HepG2 (cell line): ENCODE data around the gene FBXO30. TPM values are rescaled to one million over a fixed set of nuclear protein-coding genes. Genes with fewer than 3 reads are reported as not detected.

Source experiments
- ATAC-seq: fragments of 200-7000 bp; cut with Tn5 transposase; 3 replicates; pipeline ENCODE4 v1.9.1; 2020; ENCODE audit warnings: mild to moderate bottlenecking, moderate library complexity
- BruUV-seq: library from RNA; stranded (reverse); fragments of 400-500 nt; replicated peaks from 2 replicates; lab custom pipeline; 2021; lab: Mats Ljungman, UMichigan
- CTCF ChIA-PET: fragments of 300-600 bp; formaldehyde crosslinking; extraction: SDS; loops from one replicate; lab custom pipeline; 2021; ENCODE audit warnings: low total read pairs, inconsistent platforms, low intra/inter-chr PET ratio; lab: Yijun Ruan, JAX
- POLR2A ChIA-PET: fragments of 350-600 bp; sonication (Branson Sonifier 250); formaldehyde crosslinking; loops from one replicate; lab custom pipeline; 2020; ENCODE audit warnings: antibody characterized with exemption, inconsistent platforms; lab: Yijun Ruan, JAX
- DNase-seq: peaks from one replicate; pipeline ENCODE4 v3.0.0-alpha.2; 2015; ENCODE audit warnings: low spot score
- FAIRE-seq: peaks from 3 replicates; lab custom pipeline; 2011; peaks lifted over from hg19 to GRCh38; lab: Jason Lieb, UNC
- H2AFZ ChIP-seq: one replicate; pipeline ENCODE4 v1.6.1; 2011; ENCODE audit warnings: low read length, inconsistent platforms
- H3K27ac ChIP-seq: fragments of 300-600 bp; 3 replicates; pipeline ENCODE4 v1.8.0; 2011; ENCODE audit warnings: mixed run types, mild to moderate bottlenecking, mixed read lengths, low read length, inconsistent platforms; ENCODE audit not compliant: insufficient read depth; ENCODE audit errors: extremely low read length
- H3K27me3 ChIP-seq, 2 experiments: fragments of 200-600 bp in 1 of 2; 2 replicates in 1 of 2; 3 replicates in 1 of 2; pipeline versions ENCODE4 v1.6.0 to v1.8.0; 2011; ENCODE audit warnings: low read length in 2 of 2, mild to moderate bottlenecking in 2 of 2, moderate library complexity in 2 of 2, inconsistent platforms in 1 of 2; ENCODE audit not compliant: insufficient read depth in 2 of 2, control insufficient read depth in 1 of 2
- H3K36me3 ChIP-seq, 2 experiments: fragments of 200-600 bp in 1 of 2; replicated peaks in 1 of 2; 2 replicates in 1 of 2; 3 replicates in 1 of 2; pipeline versions ENCODE4 v1.5.1 to v1.8.0; 2011; ENCODE audit warnings: low read length in 2 of 2, inconsistent platforms in 1 of 2; ENCODE audit not compliant: insufficient read depth in 2 of 2, control insufficient read depth in 1 of 2
- H3K4me1 ChIP-seq: 2 replicates; pipeline ENCODE4 v1.5.1; 2012; ENCODE audit warnings: low read length, inconsistent platforms; ENCODE audit not compliant: insufficient read depth
- H3K4me2 ChIP-seq: 2 replicates; pipeline ENCODE4 v1.6.0; 2011; ENCODE audit warnings: low read depth, low read length, inconsistent platforms
- H3K4me3 ChIP-seq, 3 experiments: fragments of 200-600 bp in 1 of 3; sonication (generic), shearing (Covaris generic) in 1 of 3; replicated peaks in 1 of 3; 2 replicates each; pipeline ENCODE4 v1.5.1; 2011 to 2016; ENCODE audit warnings: low read length in 3 of 3, inconsistent platforms in 2 of 3, low read depth in 2 of 3, mild to moderate bottlenecking in 2 of 3, control low read depth in 1 of 3, mixed read lengths in 1 of 3; ENCODE audit not compliant: insufficient read depth in 1 of 3
- H3K79me2 ChIP-seq: one replicate; pipeline ENCODE4 v1.6.1; 2011; ENCODE audit warnings: low read length, inconsistent platforms; ENCODE audit not compliant: insufficient read depth
- H3K9ac ChIP-seq: 2 replicates; pipeline ENCODE4 v1.6.0; 2011; ENCODE audit warnings: mild to moderate bottlenecking, low read depth, low read length, inconsistent platforms; ENCODE audit not compliant: insufficient read depth
- H3K9me3 ChIP-seq: 2 replicates; pipeline ENCODE4 v1.5.1; 2012; ENCODE audit warnings: mild to moderate bottlenecking, low read length
- H4K20me1 ChIP-seq: 2 replicates; pipeline ENCODE4 v1.6.0; 2011; ENCODE audit warnings: inconsistent platforms, mild to moderate bottlenecking, low read length, moderate library complexity; ENCODE audit not compliant: insufficient read depth
- AKAP8 ChIP-seq: sonication (generic); formaldehyde crosslinking; IDR thresholded peaks from 2 replicates; pipeline ENCODE4 v1.5.1; 2020; ENCODE audit warnings: mild to moderate bottlenecking, missing genetic modification reagents
- CAMTA2 ChIP-seq: sonication (generic); formaldehyde crosslinking; IDR thresholded peaks from 2 replicates; pipeline ENCODE4 v1.4.0; 2020; ENCODE audit warnings: mild to moderate bottlenecking, missing genetic modification reagents, borderline replicate concordance
- CREB3 ChIP-seq: sonication (generic); formaldehyde crosslinking; IDR thresholded peaks from 2 replicates; pipeline ENCODE4 v1.5.0; 2020; ENCODE audit warnings: missing genetic modification reagents
- GTF3A ChIP-seq: sonication (generic); formaldehyde crosslinking; conservative IDR thresholded peaks from 2 replicates; pipeline ENCODE4 v1.4.0; 2020; ENCODE audit warnings: mild to moderate bottlenecking, missing genetic modification reagents
- MAFK ChIP-seq, 2 experiments: IDR thresholded peaks in 1 of 2; conservative IDR thresholded peaks in 1 of 2; 2 replicates each; pipeline ENCODE4 v1.6.1; 2011; ENCODE audit warnings: improper control_type of control experiment in 2 of 2, low read length in 2 of 2
- MIER2 ChIP-seq: IDR thresholded peaks from 2 replicates; pipeline ENCODE4 v1.6.1; 2016; ENCODE audit warnings: missing biosample characterization, missing genetic modification reagents
- MIXL1 ChIP-seq: IDR thresholded peaks from 2 replicates; pipeline ENCODE4 v1.6.1; 2016
- MNT ChIP-seq: fragments of 450-650 bp; IDR thresholded peaks from 2 replicates; pipeline ENCODE4 v1.6.1; 2016
- NFE2L2 ChIP-seq: fragments of 150-350 bp; IDR thresholded peaks from 2 replicates; pipeline ENCODE4 v1.6.1; 2014; ENCODE audit warnings: low read length
- SAP130 ChIP-seq: IDR thresholded peaks from 2 replicates; pipeline ENCODE4 v1.6.1; 2016; ENCODE audit warnings: low read depth
- SP140L ChIP-seq: sonication (generic); formaldehyde crosslinking; IDR thresholded peaks from 2 replicates; pipeline ENCODE4 v1.4.0; 2020; ENCODE audit warnings: missing genetic modification reagents, borderline replicate concordance
- SPEN ChIP-seq: sonication (generic); formaldehyde crosslinking; IDR thresholded peaks from 2 replicates; pipeline ENCODE4 v1.5.1; 2020; ENCODE audit warnings: low read depth, mild to moderate bottlenecking, missing genetic modification reagents
- TAF1 ChIP-seq: sonication (generic); formaldehyde crosslinking; IDR thresholded peaks from 2 replicates; pipeline ENCODE4 v1.4.0; 2020; ENCODE audit warnings: missing genetic modification reagents
- THRA ChIP-seq: sonication (generic); formaldehyde crosslinking; IDR thresholded peaks from 2 replicates; pipeline ENCODE4 v1.4.0; 2020; ENCODE audit warnings: missing genetic modification reagents, borderline replicate concordance
- ZBTB34 ChIP-seq: sonication (generic); formaldehyde crosslinking; IDR thresholded peaks from 2 replicates; pipeline ENCODE4 v1.8.0; 2022; ENCODE audit warnings: mild to moderate bottlenecking, missing genetic modification reagents
- ZNF17 ChIP-seq: sonication (generic); formaldehyde crosslinking; IDR thresholded peaks from 2 replicates; pipeline ENCODE4 v1.5.0; 2020; ENCODE audit warnings: mild to moderate bottlenecking, missing genetic modification reagents
- ZNF768 ChIP-seq: sonication (generic); formaldehyde crosslinking; IDR thresholded peaks from 2 replicates; pipeline ENCODE4 v1.4.0; 2020; ENCODE audit warnings: missing genetic modification reagents
- ZNF777 ChIP-seq: sonication (generic); formaldehyde crosslinking; IDR thresholded peaks from 2 replicates; pipeline ENCODE4 v1.4.0; 2020; ENCODE audit warnings: missing genetic modification reagents
- WGBS: methylation state at CpG from one replicate; pipeline ENCODE4 v1.1.6; 2017; ENCODE audit warnings: low lambda C conversion rate; 5-methylcytosine and 5-hydroxymethylcytosine counted together
- in situ Hi-C: cut with HindIII; loops from 2 replicates; pipeline ENCODE4 v1.10.0; 2017; ENCODE audit warnings: low pct_unique_long_range_greater_than_20kb; ENCODE audit not compliant: extremely low pct_ligation_motif_present
- intact Hi-C: fragments of 100-400 bp; cut with micrococcal nuclease; formaldehyde crosslinking; loops from one replicate; pipeline ENCODE4 v1.10.0; 2022; ENCODE audit not compliant: unreplicated experiment
- polyA plus RNA-seq, 8 experiments: library from polyadenylated mRNA; depleted of rRNA in 3 of 8; stranded (reverse) in 7 of 8; unstranded in 1 of 8; fragments of >200 nt; fragmentation: Illumina TruSeq in 4 of 8; extraction: Trizol in 4 of 8; gene quantifications; 2 replicates each; pipeline versions ENCODE4 v1.2.1 to v1.2.3, GENCODE V29; 2011 to 2016; ENCODE audit warnings: low read depth in 4 of 8, missing spikeins in 1 of 8, mixed read lengths in 1 of 8; ENCODE audit not compliant: insufficient read depth in 1 of 8
- total RNA-seq, 5 experiments: library from RNA; depleted of rRNA; stranded (reverse); fragments of >200 nt; fragmentation: Illumina TruSeq; extraction: Trizol; gene quantifications; 2 replicates each; pipeline ENCODE4 v1.2.3, GENCODE V29; 2016; ENCODE audit warnings: low read depth in 1 of 5

Gene FBXO30
- total and polyA plus RNA-seq, 2 of the 13 experiments (the other 11 are each of a cell fraction or from before 2014, with no cell fraction given): 3.2 to 7.1 TPM

- POLR2A ChIA-PET: interaction anchor here (1.2 to 3.2 kb wide), 2 partner anchors 78 to 149 kb away, joined by 3 to 84 read pairs; partner anchors contain the start of gene EPM2A
- peak; percentile 81 for TF ChIP-seq SAP130
- no peak for TF ChIP-seq ZNF17 (CRISPR knock-in tag)
- 0 out of 2 replicates have a peak, but pooled peaks have one; percentile 18 for TF ChIP-seq MIXL1 (CRISPR knock-in tag)
- no peak for TF ChIP-seq TAF1 (CRISPR knock-in tag)
- 0 out of 2 replicates have a peak, but pooled peaks have one; percentile 1 for TF ChIP-seq CAMTA2
- no peak for TF ChIP-seq SPEN
- TF ChIP-seq NFE2L2: peak; percentile 84
- no peak for TF ChIP-seq MNT
- TF ChIP-seq ZNF768: no peak
- no peak for TF ChIP-seq MIER2 (CRISPR knock-in tag)
- peak; percentile 83 to 95 for TF ChIP-seq MAFK (conservative IDR thresholded peaks at IDR 0.05 in 1 of 2, IDR thresholded peaks at IDR 0.05 in 1 of 2; ENCODE audit: low read length in 2 of 2)
- TF ChIP-seq THRA: peak; percentile 57; the same call in 1 of the 2 replicates
- TF ChIP-seq AKAP8: no peak
- no peak for TF ChIP-seq GTF3A
- 0 out of 2 replicates have a peak, but pooled peaks have one; percentile 14 for TF ChIP-seq SP140L (CRISPR knock-in tag)
- no peak for TF ChIP-seq CREB3 (CRISPR knock-in tag)
- TF ChIP-seq ZBTB34 (CRISPR knock-in tag): no peak
- TF ChIP-seq ZNF777 (CRISPR knock-in tag): no peak
Measured at GRCh38 chr6:145813285-145814034, 1.1 kb downstream of the FBXO30 start.

More at GRCh38 chr6:145813285-145814034, 1.1 kb downstream of the FBXO30 start:
- FAIRE-seq (peak; percentile 40), ATAC-seq (peak; percentile 4), DNase-seq (peak; percentile 23)
- Histone ChIP-seq H2AFZ (peak overlapping the region; percentile 75), H3K36me3 (no peaks in the 10 kb centered on the region), H3K4me3 (peak overlapping the region; percentile 84 to 98 (median 84)), H3K4me2 (peak overlapping the region; percentile 87), H3K79me2 (peaks cover 57% of the 10 kb centered on the region), H3K9me3 (no peaks in the 10 kb centered on the region), H3K9ac (peak overlapping the region; percentile 86), H3K4me1 (peaks cover 37% of the 10 kb centered on the region), H3K27ac (peak overlapping the region; percentile 90), H4K20me1 (peaks cover 8% of the 10 kb centered on the region), H3K27me3 (no peaks in the 10 kb centered on the region; a peak in 2 of 5 replicates)
- intact Hi-C loops: loop anchor here (5.0 kb wide), 2 partner anchors 79 to 149 kb away; partner anchors contain the start of gene SHPRH
- TSS peak; percentile 49 for BruUV-seq
- WGBS: 2% methylated on average over 12 of the region's 12 CpGs
- in situ Hi-C loops: loop anchor here (5.0 to 25.0 kb wide), 2 partner anchors 76 to 1499 kb away; partner anchors contain the start of gene EPM2A
- CTCF ChIA-PET: no interaction called here
